SK-N-SH treated with all-trans-retinoic acid at 6 μM for 48 hours (cell line): ENCODE data around the gene SART1.

ENCODE experiments used
- ARNTL ChIP-seq: fragments of 450-650 bp; formaldehyde crosslinking; IDR thresholded peaks from 2 replicates; pipeline ENCODE4 v1.5.0; 2020; ENCODE audit warnings: low read depth, mild to moderate bottlenecking, moderate library complexity, borderline replicate concordance
- ESRRG ChIP-seq: fragments of 250-450 bp; sonication (Bioruptor Pico); IDR thresholded peaks from 2 replicates; pipeline ENCODE4 v1.6.1; 2021; ENCODE audit warnings: mild to moderate bottlenecking
- SNAI2 ChIP-seq: fragments of 250-450 bp; sonication (Bioruptor Pico); IDR thresholded peaks from 2 replicates; pipeline ENCODE4 v1.5.0; 2020; ENCODE audit warnings: mild to moderate bottlenecking, moderate library complexity
- TOX ChIP-seq: fragments of 250-450 bp; sonication (Bioruptor Pico); IDR thresholded peaks from 2 replicates; pipeline ENCODE4 v1.8.0; 2021; ENCODE audit warnings: mild to moderate bottlenecking, moderate library complexity, borderline replicate concordance
- ZNF70 ChIP-seq: fragments of 450-650 bp; formaldehyde crosslinking; IDR thresholded peaks from 2 replicates; pipeline ENCODE4 v1.5.0; 2020; ENCODE audit warnings: mild to moderate bottlenecking, moderate library complexity

GRCh38 chr11:65981101-65981740 lies 19.7 kb downstream of the SART1 start:
- TF ChIP-seq ARNTL (CRISPR knock-in tag) = no peak
- no peak for TF ChIP-seq TOX (CRISPR knock-in tag)
- no peak for TF ChIP-seq ESRRG (CRISPR knock-in tag)
- no peak for TF ChIP-seq ZNF70
- TF ChIP-seq SNAI2 (CRISPR knock-in tag) = no peak
